NCI-H524 treated with DMSO at 0.1 percent for 48 hours (cell line): Measurements from ENCODE around the gene RTTN.

Source experiments
- DNase-seq: peaks from one replicate; lab custom pipeline; 2025; lab: John Stamatoyannopoulos, UW

Gene RTTN

DNA sequence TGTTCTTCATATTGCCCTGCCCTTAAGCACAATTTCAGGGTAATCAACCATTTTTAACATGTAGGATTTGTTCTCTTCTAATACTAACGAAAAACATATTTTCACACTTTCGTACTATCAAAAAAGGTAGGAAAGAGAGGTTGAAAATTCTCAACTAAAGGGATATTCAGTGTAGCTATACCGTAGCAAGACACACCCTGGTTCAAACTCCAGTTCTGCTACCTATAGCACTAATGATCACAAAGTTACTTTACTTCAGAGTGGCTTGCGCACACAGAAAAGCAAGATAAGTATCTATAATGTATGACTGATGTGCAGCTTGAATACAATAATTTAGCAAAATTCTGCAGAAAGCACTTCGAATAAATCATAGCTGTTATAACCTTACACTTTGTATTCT, 132.1 kb downstream of the RTTN start:
- DNase-seq, result no peak

DNA sequence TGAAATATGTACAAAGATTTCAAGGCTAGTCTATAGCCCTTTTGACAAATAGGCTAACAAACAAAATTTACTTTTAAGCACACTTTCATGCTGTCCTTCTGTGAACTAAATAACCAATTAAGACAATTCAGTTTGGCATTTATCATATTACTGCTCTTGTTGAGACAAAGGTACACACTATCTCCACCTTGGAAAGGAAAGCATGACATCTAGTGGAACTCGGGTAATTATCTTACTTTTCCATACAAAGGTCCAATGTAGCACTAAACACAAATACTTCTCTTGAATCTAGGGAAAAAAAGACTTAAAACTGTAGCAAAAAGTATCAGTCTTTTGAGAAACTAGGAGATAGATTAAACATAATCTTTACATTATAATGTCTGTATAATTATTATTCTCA, 132.8 kb downstream of the RTTN start:
- no peak for DNase-seq

DNA sequence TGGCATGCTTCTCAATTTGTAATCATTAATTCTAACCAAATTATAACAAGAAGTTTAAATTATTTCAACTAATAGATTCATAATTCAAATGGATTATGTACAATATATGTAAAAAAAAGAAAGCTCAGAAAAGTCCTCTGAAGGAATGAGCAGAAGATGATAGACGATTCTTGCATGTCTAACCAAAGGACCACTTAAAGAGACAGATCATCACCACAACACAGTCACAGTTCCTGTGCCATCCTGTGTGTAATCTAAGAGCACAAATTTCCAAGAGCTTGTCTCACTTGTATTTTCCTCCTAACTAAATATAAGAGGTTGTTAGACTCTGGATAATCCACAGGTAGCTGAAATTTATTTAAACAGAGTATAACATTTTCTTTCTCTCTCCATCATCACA, 135.5 kb downstream of the RTTN start:
- DNase-seq, result no peak

DNA sequence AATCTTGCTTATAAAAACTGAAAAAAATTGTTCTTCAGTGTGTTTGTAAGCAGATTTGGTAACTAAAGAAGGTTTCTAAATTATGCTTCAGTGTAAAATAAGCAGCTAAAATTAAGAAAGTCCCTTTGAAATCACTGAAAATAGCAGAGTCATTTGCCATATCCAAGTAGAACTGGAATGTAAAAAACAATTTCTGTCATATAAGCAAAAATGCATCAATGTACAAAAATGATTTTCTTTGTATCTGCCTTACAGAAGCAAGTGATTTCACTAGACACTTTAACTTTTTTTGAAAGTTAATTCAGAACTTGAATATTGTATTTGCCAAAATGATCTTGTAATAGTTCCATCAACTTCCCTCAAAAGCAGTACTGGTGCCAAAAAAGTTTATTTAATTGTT, 136.1 kb downstream of the RTTN start:
- DNase-seq, result no peak

DNA sequence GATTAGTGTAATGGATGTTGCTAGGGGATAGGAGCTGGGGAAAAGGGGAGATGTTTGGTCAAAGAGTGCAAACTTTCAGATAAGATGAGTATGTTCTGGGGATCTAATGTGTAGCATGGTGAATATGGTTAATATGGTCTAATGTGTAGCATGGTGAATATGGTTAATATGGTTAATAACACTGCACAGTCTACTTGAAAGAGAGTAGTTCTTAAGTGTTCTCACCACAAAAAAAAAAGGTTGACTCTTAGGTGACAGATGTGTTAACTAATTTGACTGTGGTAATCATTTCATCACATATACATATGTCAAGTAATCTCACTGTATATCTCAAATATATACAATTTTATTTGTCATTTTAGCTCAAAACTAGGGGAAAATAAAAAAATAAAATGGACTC, 136.5 kb downstream of the RTTN start:
- no peak for DNase-seq

DNA sequence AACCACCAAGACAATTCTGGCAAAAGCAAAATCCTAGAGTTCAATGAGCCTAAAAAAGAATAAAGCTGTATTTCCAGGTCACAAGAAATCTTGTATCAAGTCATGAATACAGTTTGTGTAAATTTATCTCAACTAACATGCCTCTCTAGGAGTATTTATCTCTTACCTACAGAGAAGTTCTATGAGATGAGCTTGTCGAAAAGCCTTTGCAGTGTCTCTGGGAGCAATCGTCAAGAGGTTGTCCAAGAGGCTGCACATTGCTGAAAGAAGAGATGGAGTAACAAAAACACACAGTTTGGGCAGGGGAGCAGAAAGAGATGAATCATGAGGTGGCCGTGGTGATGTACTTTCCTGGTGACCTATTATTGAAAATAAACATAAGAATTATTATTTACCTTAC, 145.8 kb downstream of the RTTN start:
- DNase-seq, result no peak

DNA sequence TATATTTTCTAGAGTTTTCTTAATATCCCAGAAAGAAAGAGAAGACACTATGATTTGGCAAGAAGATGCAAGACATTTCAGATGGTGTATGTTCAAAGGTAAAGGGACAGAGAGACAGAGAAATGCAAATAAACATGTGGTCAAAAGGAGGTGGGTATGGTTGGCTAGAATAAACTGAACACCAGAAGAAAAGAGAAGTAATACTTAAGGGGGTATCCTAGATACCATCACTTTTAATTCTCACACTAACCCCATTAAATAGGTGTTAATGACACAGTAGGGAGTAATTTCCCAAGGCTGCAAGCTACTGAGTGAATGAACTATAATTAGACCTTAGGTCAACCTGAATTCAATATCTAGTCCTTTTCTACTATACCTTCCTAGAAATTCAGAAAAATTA, 146.6 kb downstream of the RTTN start:
- DNase-seq, result no peak

DNA sequence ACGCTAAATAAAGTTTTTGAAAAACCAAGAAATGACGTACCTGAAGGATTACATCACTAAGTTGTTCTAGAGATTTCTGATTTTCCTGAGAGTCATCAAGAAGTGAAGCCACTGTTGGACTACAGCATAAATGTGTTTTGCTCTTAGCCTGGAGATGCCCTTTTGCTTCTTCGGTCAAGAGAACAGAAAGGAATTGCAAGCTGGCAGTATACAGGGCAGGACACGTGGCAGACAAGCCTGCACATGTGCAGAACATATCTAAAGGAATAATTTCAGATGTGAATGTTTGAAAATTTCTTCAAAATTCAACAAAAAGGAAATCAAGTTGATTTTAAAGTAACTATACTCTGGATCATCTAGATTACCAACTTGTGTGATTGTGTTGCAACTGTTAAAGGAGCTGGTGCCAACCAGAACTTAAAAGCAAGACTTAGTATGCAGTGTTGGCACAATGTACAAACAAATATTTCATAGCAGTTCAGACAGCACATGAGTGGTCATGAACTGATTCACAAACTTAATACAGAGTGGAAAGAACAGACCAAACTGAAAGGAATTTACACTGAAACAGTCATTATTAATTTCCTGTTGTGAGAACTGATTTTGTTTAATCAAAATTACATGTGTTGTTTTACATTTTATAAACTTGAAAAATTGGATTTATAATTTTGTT, 157.4 kb downstream of the RTTN start:
- no peak for DNase-seq

DNA sequence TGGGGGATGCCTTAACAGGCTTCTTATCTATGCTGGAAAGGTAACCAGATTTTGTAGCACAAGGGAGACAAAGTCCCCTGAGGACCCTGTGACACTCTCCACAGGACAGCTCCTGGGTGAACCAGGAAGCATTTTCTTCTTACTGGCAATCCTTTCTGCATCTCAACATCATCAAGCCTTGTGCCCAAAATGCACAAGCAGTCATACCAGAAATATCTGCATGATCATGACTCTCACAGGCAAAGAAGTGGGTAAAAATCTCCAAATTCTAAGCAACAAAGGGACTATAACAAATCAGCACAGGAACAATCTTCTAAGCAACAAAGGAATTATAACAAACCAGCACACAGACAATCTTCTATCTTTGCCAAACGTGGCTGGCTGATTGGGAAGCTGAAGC, 158.7 kb downstream of the RTTN start:
- no peak for DNase-seq

DNA sequence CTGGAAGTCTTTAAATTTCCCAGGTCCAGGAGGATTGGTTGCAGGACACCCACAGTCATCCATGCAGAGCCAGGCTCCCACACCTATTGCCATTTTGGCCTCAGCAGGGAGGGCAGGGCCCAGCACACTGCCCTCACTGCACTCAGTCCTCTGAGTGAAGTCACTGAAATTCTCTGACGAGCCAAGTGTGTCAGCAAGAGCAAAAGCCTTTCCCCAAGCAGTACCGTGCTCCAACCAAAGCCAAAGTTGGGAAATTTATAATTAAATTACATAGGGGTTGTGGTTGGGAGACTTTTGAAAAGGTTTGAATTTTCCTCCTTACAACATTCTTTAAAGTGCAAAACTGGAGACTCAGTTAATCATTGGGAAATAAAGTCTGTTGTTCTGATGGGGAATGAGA, 159.3 kb downstream of the RTTN start:
- no peak for DNase-seq

DNA sequence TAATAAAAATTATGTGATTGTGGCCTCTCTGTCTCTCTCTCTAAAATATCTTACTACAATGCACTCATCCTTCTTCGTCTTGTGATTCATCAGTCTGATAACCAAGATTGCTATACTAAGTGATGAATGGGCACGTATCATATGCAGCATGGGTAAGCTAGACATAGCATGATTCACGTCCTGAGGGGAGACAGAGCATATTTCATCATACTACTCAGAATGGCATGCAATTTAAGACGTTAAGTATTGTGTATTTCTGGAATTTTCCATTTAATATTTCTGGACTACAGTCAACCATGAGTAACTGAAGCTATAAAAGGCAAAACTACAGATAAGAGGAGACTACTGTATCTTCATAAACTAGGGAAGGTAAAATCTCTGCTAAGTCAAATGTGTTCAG, 160.9 kb downstream of the RTTN start:
- no peak for DNase-seq

DNA sequence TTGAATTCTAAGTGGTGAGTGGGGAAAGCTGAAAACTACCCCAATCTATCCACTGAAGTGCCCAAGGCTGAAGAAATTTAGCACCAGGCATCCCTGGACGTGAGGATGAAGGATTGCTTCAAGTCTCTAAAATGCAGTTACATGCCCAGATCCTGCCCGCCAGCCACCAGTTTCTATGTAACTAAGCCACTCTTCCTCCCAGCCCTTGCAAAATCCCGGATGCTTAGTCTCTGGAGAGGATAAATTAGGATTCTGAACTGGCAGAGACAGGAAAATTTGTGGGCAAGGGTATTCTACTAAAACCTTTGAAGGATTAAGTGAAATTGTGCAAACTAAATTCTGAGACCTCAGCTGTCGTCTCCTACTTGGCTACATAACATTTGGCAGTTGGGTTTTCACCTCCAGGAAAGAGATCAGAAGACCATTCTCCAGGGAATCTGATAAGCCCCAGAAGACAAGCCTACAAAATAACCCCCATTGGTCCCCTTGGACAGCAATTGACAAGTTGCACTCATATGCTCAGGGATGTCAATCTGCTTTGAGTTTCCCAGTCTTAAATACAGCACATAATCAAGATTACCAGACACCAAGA, 163.9 kb downstream of the RTTN start:
- DNase-seq, result no peak

DNA sequence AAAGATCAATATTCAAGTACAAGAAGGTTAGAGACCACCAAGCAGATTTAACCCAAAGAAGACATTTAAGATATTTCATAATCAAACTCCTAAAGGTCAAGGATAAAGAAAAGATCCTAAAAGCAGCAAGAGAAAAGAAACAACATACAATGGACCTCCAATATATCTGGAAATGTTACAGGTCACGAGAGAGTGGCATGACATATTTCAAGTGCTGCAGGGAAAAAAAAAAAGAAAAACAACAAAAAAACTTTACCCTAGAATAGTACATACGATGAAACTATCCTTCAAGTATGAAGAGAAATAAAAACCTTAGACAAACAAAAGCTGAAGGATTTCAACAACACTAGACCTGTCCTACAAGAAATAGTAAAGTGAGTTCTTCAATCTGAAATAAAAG, 166.3 kb downstream of the RTTN start:
- no peak for DNase-seq

DNA sequence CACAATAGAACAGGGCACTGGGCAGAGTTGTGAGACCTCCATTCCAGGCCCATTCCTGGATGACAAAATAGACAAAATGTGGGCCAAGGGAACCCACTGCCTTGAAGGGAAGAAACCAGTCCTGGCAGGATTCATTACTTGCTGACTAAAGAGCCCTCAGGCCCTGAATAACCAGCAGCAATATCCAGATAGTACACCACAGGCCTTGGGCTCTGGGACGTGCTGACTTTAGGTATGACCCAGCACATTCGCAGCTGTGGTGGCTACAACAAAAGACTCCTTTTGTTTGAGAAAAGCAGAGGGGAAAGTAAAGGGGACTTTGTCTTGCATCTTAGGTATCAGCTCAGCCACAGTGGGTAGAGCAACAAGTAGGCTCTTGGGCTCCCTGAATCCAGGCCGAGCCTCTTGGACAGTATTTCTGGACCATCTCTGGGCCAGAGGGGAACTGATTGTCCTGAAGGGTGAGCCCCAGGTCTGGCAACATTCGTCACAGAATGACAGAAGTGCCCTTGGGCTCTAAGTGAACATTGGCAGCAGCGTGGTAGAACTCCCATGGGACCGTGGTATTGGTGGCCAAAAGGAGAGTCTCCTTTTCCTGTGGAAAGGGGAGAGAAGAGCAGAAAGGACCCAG, 167.9 kb downstream of the RTTN start:
- DNase-seq, result no peak

DNA sequence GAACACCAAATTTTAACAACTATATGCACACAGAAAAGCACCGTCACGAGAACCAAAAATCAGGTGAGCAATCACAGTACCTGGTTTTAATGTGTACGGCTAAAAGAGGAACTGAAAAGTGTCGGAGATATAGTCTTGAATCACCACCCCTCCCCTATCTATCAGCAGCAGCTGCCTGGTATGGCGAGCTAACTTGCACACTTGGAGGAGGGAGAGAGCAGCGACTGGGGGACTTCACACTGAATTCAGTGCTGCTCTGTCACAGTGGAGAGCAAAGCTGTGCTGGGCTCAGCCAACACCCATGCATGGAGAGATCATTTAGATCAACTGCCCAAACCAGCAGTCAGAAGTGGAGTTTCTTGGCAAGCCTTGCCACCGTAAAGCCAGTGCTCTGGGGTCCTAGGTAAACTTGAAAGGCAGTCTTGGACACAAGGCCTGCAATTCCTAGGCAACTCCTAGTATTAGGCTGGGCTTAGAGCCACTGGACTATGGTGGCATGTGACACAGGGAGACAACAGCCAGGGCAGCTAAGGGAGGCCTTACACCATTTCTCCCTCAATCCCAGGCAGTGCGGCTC, 168.6 kb downstream of the RTTN start:
- no peak for DNase-seq

DNA sequence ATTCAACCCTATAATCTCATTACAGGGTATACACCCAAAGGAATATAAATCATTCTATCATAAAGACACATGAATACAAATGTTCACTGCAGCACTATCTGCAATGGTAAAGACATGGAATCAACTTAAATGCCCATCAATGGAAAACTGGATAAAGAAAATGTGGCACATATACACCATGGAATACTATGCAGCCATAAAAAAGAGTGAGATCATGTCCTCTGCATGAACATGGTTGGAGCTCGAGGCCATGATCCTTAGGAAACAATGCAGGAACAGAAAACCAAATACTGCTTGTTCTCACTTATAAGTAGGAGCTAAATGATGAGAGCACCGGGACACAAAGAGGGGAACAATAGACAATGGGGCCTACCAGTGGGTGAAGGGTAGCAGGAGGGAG, 169.3 kb downstream of the RTTN start:
- no peak for DNase-seq

DNA sequence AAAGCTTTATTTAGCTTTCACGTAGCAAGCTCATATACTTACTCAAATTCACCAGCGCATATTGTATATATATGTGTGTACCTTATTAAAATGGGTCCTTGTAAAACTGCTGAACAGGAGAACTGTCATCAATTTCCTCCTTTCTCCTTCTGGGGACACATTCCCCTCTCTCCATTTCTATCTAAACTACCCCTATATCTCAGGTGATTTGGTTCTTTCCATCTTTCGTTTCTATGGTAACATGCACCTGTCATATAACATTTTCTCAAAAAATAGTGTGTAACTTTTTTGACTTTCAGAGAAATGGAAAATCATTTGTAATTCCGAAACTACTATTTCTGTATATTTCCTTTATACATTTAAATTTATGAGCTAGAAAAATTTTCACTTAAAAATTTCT, 174.3 kb downstream of the RTTN start:
- DNase-seq, result no peak

DNA sequence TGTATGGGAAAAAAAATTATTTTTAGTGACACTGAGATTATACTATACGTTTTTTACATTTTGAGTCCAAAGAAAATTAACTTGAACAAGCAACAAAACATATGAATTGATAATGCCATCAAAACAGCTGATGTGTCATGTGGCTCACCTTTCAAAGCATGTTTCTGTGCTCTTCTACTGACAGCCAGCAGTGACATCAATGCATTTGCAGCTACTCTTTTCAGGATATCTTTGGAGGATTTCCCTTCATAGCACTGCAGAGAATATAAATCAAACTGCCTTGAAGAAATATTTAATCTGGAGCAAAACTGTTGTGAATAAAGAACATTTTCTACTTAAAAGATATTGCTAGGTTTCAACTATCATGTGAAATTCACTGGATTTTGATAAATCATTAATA, 174.8 kb downstream of the RTTN start:
- DNase-seq, result no peak

DNA sequence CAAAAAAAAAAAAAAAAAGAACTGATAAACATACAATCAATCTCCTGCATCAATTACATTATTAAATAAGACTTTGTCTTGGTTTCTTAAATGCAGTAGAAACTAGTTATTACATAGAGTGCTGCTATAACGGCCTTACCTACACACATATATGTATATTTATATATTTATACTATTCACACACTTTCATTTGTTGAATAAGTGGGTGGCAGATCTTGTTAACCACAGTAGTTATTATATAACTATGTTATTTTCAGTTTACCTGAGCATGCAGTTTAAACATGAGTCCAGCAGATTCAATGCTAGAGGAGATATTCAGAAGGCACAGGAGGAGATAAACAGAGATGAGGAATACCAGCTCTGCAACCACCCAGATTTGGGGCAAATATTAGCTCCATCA, 176.3 kb downstream of the RTTN start:
- no peak for DNase-seq

DNA sequence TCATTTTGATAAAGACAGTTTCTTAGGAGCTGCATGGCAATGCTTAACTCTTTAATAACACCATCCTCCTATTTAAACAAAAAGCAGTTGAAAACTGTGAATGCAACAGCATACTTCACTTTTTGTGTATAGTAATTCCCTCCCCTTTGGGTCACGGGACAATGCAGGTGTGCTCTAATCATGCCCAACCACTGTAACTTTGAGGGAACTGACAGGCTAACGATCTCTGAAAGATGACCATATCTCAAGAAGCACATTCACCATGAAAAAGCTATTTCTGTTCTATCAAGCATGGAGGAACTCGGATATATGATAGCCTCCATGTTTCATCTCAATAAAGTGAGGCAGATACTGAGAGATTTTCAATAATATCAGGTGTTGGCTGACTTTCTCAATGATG, 176.8 kb downstream of the RTTN start:
- no peak for DNase-seq

DNA sequence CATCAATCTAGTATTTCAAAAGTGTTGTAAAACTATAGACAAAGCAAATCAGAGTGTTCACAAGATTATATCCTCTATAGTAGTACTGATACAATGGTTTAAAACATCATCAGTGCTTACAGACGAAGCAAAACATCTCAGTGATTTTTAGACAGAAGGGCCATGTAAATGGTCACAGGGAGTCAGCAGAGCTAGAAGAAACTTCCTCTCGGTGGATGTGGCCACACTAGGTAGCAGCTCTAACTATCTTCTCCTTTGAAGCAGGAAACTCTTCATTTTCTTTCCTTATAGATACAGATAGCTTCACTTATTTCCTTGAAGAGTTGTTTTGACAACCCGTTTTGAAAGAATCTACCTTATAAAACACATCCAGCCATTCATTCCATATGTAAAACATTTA, 177.4 kb downstream of the RTTN start:
- DNase-seq, result no peak

DNA sequence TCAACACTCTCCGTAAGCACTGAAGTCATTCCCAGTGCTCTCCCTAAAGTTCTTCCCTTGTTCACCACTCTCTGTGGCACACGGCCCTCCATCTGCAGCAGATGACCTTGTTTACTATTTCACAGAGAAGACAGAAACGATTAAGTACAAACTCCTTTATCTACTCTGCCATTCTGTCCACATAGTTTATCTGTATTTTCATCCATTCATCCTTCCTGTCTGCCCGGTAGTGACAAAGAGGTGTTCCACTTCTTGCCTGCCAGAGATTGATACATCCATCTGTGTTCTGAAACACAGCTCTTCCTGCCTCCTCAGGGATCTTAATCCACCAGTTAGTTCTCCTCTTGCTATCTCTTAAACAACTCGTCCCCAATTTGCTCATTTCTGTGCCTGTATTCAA, 179.9 kb downstream of the RTTN start:
- no peak for DNase-seq

DNA sequence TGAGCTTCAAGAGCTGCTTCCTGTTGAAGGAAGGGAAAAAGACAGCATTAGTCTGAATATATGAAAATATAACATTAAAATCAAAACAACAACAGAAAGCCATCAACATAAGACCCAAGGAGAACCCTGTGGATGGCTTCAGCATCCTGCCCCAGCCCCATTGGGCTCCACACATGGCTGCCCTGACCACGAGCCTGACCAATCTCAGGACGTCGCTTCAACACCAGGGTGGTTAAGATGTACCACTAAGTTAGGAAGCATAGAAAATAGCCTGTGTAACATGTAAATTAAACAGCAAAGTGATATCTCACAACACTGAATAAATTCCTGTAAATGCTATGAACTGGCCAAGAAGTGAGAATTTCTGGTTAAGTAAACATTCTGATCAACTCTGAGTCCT, 180.7 kb downstream of the RTTN start:
- DNase-seq, result no peak

DNA sequence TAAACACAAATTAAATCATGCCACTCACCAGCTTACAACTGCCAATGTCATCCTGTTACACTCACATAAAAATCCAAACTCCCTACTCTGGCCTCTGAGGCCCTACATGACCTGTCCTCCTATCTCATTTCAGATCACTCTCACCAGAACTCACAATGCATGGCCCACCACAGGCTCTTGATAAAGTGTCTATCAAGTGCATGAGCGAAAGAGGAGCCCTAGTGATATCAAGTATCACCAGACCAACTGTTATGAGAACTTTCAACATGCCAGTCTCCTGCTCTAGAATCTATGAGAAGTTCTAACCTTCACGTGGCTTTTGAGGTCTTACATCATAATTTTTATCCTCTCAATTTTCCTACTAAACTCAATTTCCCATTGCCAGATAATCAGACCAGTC, 181.4 kb downstream of the RTTN start:
- DNase-seq, result no peak
